GM19099 (cell line): ENCODE data around the gene HTR3B.

Source experiments
- POLR2A ChIP-seq: IDR thresholded peaks from 3 replicates; pipeline ENCODE4 v1.6.1; 2011; ENCODE audit warnings: low read depth; ENCODE audit not compliant: insufficient read length; ENCODE audit errors: extremely low read depth

The HTR3B gene

GRCh38 chr11:113908098-113908497, 3.5 kb downstream of the HTR3B start:
- no peak for TF ChIP-seq POLR2A

GRCh38 chr11:113923572-113923971, 19.0 kb downstream of the HTR3B start:
- no peak for TF ChIP-seq POLR2A

GRCh38 chr11:113926273-113927197, 21.9 kb downstream of the HTR3B start:
- no peak for TF ChIP-seq POLR2A

GRCh38 chr11:113928311-113928710, 23.7 kb downstream of the HTR3B start:
- TF ChIP-seq POLR2A: no peak

- TF ChIP-seq POLR2A: no peak
These were observed 28.2 kb downstream of the HTR3B start for GRCh38 chr11:113932788-113933187.

GRCh38 chr11:113934761-113935160, 30.2 kb downstream of the HTR3B start:
- TF ChIP-seq POLR2A: no peak

GRCh38 chr11:113935858-113936257, 31.3 kb downstream of the HTR3B start:
- no peak for TF ChIP-seq POLR2A

GRCh38 chr11:113937918-113938317, 33.3 kb downstream of the HTR3B start:
- no peak for TF ChIP-seq POLR2A

GRCh38 chr11:113942256-113942655, 37.7 kb downstream of the HTR3B start:
- TF ChIP-seq POLR2A: no peak

- TF ChIP-seq POLR2A: no peak
These were observed 43.4 kb downstream of the HTR3B start for GRCh38 chr11:113947994-113948393.

GRCh38 chr11:113949891-113950290, 45.3 kb downstream of the HTR3B start:
- TF ChIP-seq POLR2A: no peak

GRCh38 chr11:113951537-113951936, 46.9 kb downstream of the HTR3B start:
- no peak for TF ChIP-seq POLR2A

GRCh38 chr11:113952070-113952469, 47.5 kb downstream of the HTR3B start:
- TF ChIP-seq POLR2A: no peak

- TF ChIP-seq POLR2A: no peak
These were observed 48.0 kb downstream of the HTR3B start for GRCh38 chr11:113952588-113952987.

GRCh38 chr11:113954235-113954634, 49.6 kb downstream of the HTR3B start:
- no peak for TF ChIP-seq POLR2A

- no peak for TF ChIP-seq POLR2A
These were observed 52.4 kb downstream of the HTR3B start for GRCh38 chr11:113956986-113957385.
